Lower leg skin (tissue), 3 donors: ENCODE measurements around the gene SUFU.

Experiments
- POLR2A ChIP-seq, 2 donors: fragments of 450-650 bp; IDR thresholded peaks; one replicate each; pipeline ENCODE4 v1.6.1; 2016 to 2017; ENCODE audit warnings: antibody characterized with exemption in 2 of 2, mild to moderate bottlenecking in 1 of 2, moderate library complexity in 1 of 2
- TF ChIP-seq, protein P1 (sequence below), 3 donors: fragments of 450-650 bp; IDR thresholded peaks; one replicate each; pipeline ENCODE4 v1.5.1; 2016; ENCODE audit warnings: antibody characterized with exemption in 3 of 3, mild to moderate bottlenecking in 3 of 3, moderate library complexity in 2 of 3

DNA sequence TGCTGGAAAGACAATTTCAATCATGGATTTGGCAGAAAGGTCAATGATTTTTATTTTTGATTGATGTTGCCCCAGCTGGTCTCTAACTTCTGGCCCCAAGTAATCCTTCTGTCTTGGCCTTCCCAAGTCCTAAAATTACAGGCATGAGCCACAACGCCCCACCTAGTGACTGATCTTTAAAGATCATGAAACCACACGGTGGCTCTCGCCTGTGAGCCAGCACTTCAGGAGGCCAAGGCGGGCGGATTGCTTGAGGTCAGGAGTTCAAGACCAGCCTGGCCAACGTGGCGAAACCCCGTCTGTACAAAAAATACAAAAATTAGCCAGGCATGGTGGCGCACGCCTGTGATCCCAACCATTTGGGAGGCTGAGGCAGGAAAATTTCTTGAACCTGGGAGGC is 39.8 kb upstream of the SUFU start:
- TF ChIP-seq, protein P1, sequence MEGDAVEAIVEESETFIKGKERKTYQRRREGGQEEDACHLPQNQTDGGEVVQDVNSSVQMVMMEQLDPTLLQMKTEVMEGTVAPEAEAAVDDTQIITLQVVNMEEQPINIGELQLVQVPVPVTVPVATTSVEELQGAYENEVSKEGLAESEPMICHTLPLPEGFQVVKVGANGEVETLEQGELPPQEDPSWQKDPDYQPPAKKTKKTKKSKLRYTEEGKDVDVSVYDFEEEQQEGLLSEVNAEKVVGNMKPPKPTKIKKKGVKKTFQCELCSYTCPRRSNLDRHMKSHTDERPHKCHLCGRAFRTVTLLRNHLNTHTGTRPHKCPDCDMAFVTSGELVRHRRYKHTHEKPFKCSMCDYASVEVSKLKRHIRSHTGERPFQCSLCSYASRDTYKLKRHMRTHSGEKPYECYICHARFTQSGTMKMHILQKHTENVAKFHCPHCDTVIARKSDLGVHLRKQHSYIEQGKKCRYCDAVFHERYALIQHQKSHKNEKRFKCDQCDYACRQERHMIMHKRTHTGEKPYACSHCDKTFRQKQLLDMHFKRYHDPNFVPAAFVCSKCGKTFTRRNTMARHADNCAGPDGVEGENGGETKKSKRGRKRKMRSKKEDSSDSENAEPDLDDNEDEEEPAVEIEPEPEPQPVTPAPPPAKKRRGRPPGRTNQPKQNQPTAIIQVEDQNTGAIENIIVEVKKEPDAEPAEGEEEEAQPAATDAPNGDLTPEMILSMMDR (IDR thresholded peaks at IDR 0.05), result no peak
- no peak for TF ChIP-seq POLR2A (IDR thresholded peaks at IDR 0.05)
